Measurements from ENCODE around the gene PCED1B.
A peak's percentile ranks its signal among the peaks of the same experiment; 100 is the strongest.

PCED1B gene

GRCh38 chr12:47249719-47250357 lies 170.4 kb downstream of the PCED1B start:
- Histone ChIP-seq H3K9me3 (ENCODE audit: insufficient read depth, low read depth, low read length) (no peaks in the 10 kb centered on the region), H3K36me3 (ENCODE audit: control insufficient read depth in 1 of 2, insufficient read depth in 2 of 2, low read length in 2 of 2) (no peaks in the 10 kb centered on the region), H3K79me1 (ENCODE audit: low read length) (no peaks in the 10 kb centered on the region), H2BK5ac (ENCODE audit: low read depth, low read length, poor library complexity) (no peak overlapping the region), H3K4me2 (ENCODE audit: low read length) (no peak overlapping the region), H2BK12ac (ENCODE audit: low read length) (peak overlapping the region; percentile 33), H2AK5ac (ENCODE audit: low read length) (no peak overlapping the region), H2BK120ac (ENCODE audit: insufficient read depth, low read length, poor library complexity) (no peak overlapping the region), H3K4ac (ENCODE audit: low read depth, low read length) (no peak overlapping the region), H3K4me1 (ENCODE audit: control insufficient read depth in 1 of 2, insufficient read depth in 2 of 2, low read length in 2 of 2) (peaks cover 6 to 9% of the 10 kb centered on the region in 2 experiments), H3K79me2 (ENCODE audit: control insufficient read depth, insufficient read depth, low read length, poor library complexity) (no peaks in the 10 kb centered on the region), H3K9ac (ENCODE audit: low read length) (no peak overlapping the region), H3K23ac (ENCODE audit: low read length) (no peak overlapping the region), H4K12ac (ENCODE audit: low read depth, low read length) (no peak overlapping the region), H4K8ac (ENCODE audit: low read depth, low read length) (peak overlapping the region; percentile 37), H3K18ac (ENCODE audit: low read length) (no peak overlapping the region), H3K4me3 (ENCODE audit: low read depth, low read length) (no peak overlapping the region), H2AFZ (ENCODE audit: insufficient read depth, low read length, poor library complexity) (no peak overlapping the region), H3K27me3 (ENCODE audit: insufficient read depth, low read length) (no peaks in the 10 kb centered on the region), H4K91ac (ENCODE audit: low read depth, low read length) (no peak overlapping the region), H3K27ac (ENCODE audit: low read depth, low read length) (no peak overlapping the region), H3K14ac (ENCODE audit: low read length) (no peak overlapping the region)
- no peak for DNase-seq
- no CpG with 5 or more reads among the region's 7 CpGs for WGBS (ENCODE audit: extremely low coverage, insufficient coverage, insufficient read length)

- Histone ChIP-seq H2BK120ac (ENCODE audit: insufficient read depth, low read length, poor library complexity) (no peak overlapping the region), H3K4me3 (ENCODE audit: low read depth, low read length) (no peak overlapping the region), H3K14ac (ENCODE audit: low read length) (no peak overlapping the region), H3K79me1 (ENCODE audit: low read length) (no peaks in the 10 kb centered on the region), H3K18ac (ENCODE audit: low read length) (no peak overlapping the region), H2BK12ac (ENCODE audit: low read length) (no peak overlapping the region), H3K27me3 (ENCODE audit: insufficient read depth, low read length) (no peaks in the 10 kb centered on the region), H4K12ac (ENCODE audit: low read depth, low read length) (no peak overlapping the region), H3K9ac (ENCODE audit: low read length) (no peak overlapping the region), H2AFZ (ENCODE audit: insufficient read depth, low read length, poor library complexity) (no peak overlapping the region), H3K36me3 (ENCODE audit: control insufficient read depth in 1 of 2, insufficient read depth in 2 of 2, low read length in 2 of 2) (no peaks in the 10 kb centered on the region), H4K91ac (ENCODE audit: low read depth, low read length) (no peak overlapping the region), H3K27ac (ENCODE audit: low read depth, low read length) (no peak overlapping the region), H3K4ac (ENCODE audit: low read depth, low read length) (no peak overlapping the region), H4K8ac (ENCODE audit: low read depth, low read length) (no peak overlapping the region), H3K9me3 (ENCODE audit: insufficient read depth, low read depth, low read length) (no peaks in the 10 kb centered on the region), H3K79me2 (ENCODE audit: control insufficient read depth, insufficient read depth, low read length, poor library complexity) (no peaks in the 10 kb centered on the region), H3K4me1 (ENCODE audit: control insufficient read depth in 1 of 2, insufficient read depth in 2 of 2, low read length in 2 of 2) (peaks cover 6 to 9% of the 10 kb centered on the region in 2 experiments), H3K4me2 (ENCODE audit: low read length) (no peak overlapping the region), H2AK5ac (ENCODE audit: low read length) (no peak overlapping the region), H2BK5ac (ENCODE audit: low read depth, low read length, poor library complexity) (no peak overlapping the region), H3K23ac (ENCODE audit: low read length) (no peak overlapping the region)
- DNase-seq, result no peak
- no CpG with 5 or more reads among the region's 3 CpGs for WGBS (ENCODE audit: extremely low coverage, insufficient coverage, insufficient read length)
Observed at GRCh38 chr12:47251919-47252318, 172.5 kb downstream of the PCED1B start.

DNA sequence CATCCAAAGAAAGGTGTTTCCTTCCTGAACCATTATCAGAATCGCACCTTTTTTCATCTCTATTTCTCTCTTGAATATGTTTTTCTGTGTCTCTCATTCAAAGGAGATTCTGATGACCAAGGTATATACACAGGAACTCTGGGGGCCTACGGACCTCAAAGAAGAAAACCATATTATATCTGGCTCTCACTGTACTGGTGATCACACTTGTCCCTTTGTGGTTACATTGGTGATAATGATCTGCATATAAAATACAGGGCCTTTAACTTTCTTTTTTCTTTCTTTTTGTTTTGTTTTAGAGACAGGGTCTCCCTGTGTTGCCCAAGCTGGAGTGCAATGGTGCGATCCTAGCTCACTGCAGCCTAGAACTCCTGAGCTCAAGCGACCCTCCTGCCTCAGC lies 185.5 kb downstream of the PCED1B start:
- no CpG with 5 or more reads among the region's 4 CpGs for WGBS (ENCODE audit: extremely low coverage, insufficient coverage, insufficient read length)
- H4K12ac ChIP-seq (ENCODE audit: low read depth, low read length), result no peak overlapping the region
- no peak overlapping the region for H4K8ac ChIP-seq (ENCODE audit: low read depth, low read length)

GRCh38 chr12:47265391-47265790 lies 186.0 kb downstream of the PCED1B start:
- Histone ChIP-seq H3K79me1 (ENCODE audit: low read length) (peaks cover 2% of the 10 kb centered on the region), H3K9me3 (ENCODE audit: insufficient read depth, low read depth, low read length) (no peaks in the 10 kb centered on the region), H3K79me2 (ENCODE audit: control insufficient read depth, insufficient read depth, low read length, poor library complexity) (no peaks in the 10 kb centered on the region), H3K4me2 (ENCODE audit: low read length) (no peak overlapping the region), H3K9ac (ENCODE audit: low read length) (no peak overlapping the region), H4K8ac (ENCODE audit: low read depth, low read length) (no peak overlapping the region), H2AFZ (ENCODE audit: insufficient read depth, low read length, poor library complexity) (no peak overlapping the region), H3K27me3 (ENCODE audit: insufficient read depth, low read length) (no peaks in the 10 kb centered on the region), H2AK5ac (ENCODE audit: low read length) (no peak overlapping the region), H2BK120ac (ENCODE audit: insufficient read depth, low read length, poor library complexity) (no peak overlapping the region), H2BK12ac (ENCODE audit: low read length) (peak overlapping the region; percentile 30), H3K4me3 (ENCODE audit: low read depth, low read length) (no peak overlapping the region), H3K36me3 (ENCODE audit: control insufficient read depth in 1 of 2, insufficient read depth in 2 of 2, low read length in 2 of 2) (no peaks in the 10 kb centered on the region), H3K27ac (ENCODE audit: low read depth, low read length) (no peak overlapping the region), H3K4ac (ENCODE audit: low read depth, low read length) (no peak overlapping the region), H4K91ac (ENCODE audit: low read depth, low read length) (peak overlapping the region; percentile 28), H3K4me1 (ENCODE audit: control insufficient read depth in 1 of 2, insufficient read depth in 2 of 2, low read length in 2 of 2) (peaks cover 3 to 6% of the 10 kb centered on the region in 2 experiments), H3K14ac (ENCODE audit: low read length) (no peak overlapping the region), H4K12ac (ENCODE audit: low read depth, low read length) (no peak overlapping the region), H2BK5ac (ENCODE audit: low read depth, low read length, poor library complexity) (no peak overlapping the region), H3K18ac (ENCODE audit: low read length) (no peak overlapping the region), H3K23ac (ENCODE audit: low read length) (no peak overlapping the region)
- no peak for DNase-seq
- WGBS (ENCODE audit: extremely low coverage, insufficient coverage, insufficient read length), result no CpG with 5 or more reads among the region's 4 CpGs

More for the DNA sequence above, 185.5 kb downstream of the PCED1B start:
- Histone ChIP-seq H3K4ac (ENCODE audit: low read depth, low read length) (no peak overlapping the region), H3K9me3 (ENCODE audit: insufficient read depth, low read depth, low read length) (no peaks in the 10 kb centered on the region), H2BK120ac (ENCODE audit: insufficient read depth, low read length, poor library complexity) (no peak overlapping the region), H2AK5ac (ENCODE audit: low read length) (no peak overlapping the region), H3K4me1 (ENCODE audit: control insufficient read depth in 1 of 2, insufficient read depth in 2 of 2, low read length in 2 of 2) (peaks cover 3 to 6% of the 10 kb centered on the region in 2 experiments), H4K91ac (ENCODE audit: low read depth, low read length) (no peak overlapping the region), H3K27ac (ENCODE audit: low read depth, low read length) (no peak overlapping the region), H2BK12ac (ENCODE audit: low read length) (peak overlapping the region; percentile 30), H3K4me2 (ENCODE audit: low read length) (no peak overlapping the region), H3K36me3 (ENCODE audit: control insufficient read depth in 1 of 2, insufficient read depth in 2 of 2, low read length in 2 of 2) (no peaks in the 10 kb centered on the region), H3K18ac (ENCODE audit: low read length) (no peak overlapping the region), H2AFZ (ENCODE audit: insufficient read depth, low read length, poor library complexity) (no peak overlapping the region), H3K27me3 (ENCODE audit: insufficient read depth, low read length) (no peaks in the 10 kb centered on the region), H2BK5ac (ENCODE audit: low read depth, low read length, poor library complexity) (no peak overlapping the region), H3K23ac (ENCODE audit: low read length) (no peak overlapping the region), H3K79me1 (ENCODE audit: low read length) (peaks cover 2% of the 10 kb centered on the region), H3K14ac (ENCODE audit: low read length) (no peak overlapping the region), H3K79me2 (ENCODE audit: control insufficient read depth, insufficient read depth, low read length, poor library complexity) (no peaks in the 10 kb centered on the region), H3K4me3 (ENCODE audit: low read depth, low read length) (no peak overlapping the region), H3K9ac (ENCODE audit: low read length) (no peak overlapping the region)
- DNase-seq, result no peak

Data from trophoblast cell (in vitro differentiated cells and primary cell).